ENCODE results near the gene FBRSL1. TPM values are rescaled to one million over a fixed set of nuclear protein-coding genes. Genes with fewer than 3 reads are reported as not detected.

The FBRSL1 gene
- total RNA-seq, 1 experiment from 2014 or later = 1.2 TPM

DNA sequence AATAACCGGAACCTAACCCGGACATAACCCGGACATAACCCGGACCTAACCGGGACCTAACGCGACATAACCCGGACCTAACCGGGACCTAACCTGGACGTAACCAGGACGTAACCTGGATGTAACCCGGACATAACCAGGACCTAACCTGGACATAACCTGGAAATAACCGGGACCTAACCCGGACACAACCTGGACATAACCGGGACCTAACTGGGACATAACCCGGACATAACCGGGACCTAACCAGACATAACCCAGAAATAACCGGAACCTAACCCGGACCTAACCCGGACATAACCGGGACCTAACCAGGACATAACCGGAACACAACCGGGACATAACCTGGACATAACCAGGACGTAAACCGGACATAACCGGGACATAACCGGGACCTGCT, 6.7 kb upstream of the FBRSL1 start:
- DNase-seq (ENCODE audit: low read depth) = no peak

DNA sequence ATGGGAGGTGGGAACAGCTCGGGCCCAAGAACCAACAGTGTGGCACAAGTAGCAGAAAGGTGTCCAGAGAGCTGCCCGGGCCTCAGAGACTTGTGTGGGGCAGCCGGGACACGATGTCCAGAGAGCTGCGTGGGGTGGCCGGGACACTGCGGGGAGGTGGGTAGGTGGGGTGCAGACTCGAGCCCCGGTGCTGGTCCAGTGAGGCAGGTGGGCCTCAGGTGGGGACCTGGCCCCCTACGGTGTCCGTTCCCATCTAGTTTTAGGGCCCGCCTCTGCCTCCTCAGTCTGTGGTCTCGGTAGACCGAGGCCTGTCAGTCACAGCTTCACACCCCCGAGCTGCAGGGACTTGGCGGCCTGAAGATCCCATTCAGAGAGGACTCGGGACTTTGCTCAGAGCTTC, 6.3 kb upstream of the FBRSL1 start:
- DNase-seq (ENCODE audit: low read depth) = no peak

DNA sequence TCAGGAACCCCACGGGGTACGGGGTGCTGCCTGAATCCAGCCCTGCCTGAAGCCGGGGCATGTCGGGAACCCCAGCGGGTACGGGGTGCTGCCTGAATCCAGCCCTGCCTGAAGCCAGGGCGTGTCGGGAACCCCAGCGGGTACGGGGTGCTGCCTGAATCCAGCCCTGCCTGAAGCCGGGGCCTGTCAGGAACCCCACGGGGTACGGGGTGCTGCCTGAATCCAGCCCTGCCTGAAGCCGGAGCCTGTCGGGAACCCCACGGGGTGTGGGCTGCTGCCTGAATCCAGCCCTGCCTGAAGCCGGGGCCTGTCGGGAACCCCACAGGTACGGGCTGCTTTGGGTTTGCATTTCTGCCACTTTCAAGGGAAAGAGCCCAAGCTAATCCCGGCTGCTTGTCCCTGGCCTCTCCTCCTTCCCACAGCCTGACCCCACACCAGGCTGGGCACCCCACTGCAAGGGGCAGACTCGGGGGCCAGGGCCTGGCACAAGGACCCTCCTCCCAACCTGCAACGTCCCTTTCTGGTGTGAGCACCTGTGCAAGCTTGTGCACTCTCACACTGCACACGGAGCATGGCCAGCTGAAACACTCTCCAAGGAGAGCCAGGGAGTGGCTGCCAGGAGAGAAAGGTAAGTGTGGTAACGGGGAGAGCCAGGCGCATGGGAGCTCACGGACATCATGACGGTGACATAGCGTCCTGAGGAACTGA, 5.6 kb upstream of the FBRSL1 start:
- no peak for DNase-seq (ENCODE audit: low read depth)

DNA sequence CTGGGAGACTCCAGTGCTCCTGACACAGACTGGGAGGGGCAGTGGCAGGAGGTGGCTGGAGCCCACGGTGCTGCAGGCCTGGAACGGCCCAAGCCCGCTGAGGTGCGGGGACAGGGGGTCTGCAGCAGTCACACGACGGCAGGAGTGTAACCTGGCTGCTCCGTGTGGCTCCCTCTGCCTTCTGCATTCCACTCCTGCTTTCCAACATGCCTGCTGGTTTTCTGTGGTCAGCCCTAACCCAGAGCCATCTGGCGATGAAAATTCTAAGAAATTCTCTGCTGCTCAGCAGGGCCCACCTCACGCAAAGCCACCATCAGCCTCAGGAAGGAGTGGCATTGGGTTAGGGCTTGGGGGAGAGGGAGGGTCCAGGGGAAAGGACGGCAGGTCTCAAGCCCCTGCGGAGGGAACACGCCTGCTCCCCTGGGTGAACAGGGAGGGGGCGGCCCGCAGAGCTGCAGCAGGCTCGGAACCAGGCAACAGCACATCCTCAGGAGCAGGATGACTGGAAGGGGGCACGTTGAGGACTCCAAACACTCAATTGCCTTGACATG, 5.0 kb upstream of the FBRSL1 start:
- DNase-seq (ENCODE audit: low read depth) = no peak

- no peak for DNase-seq (ENCODE audit: low read depth)
Measured at GRCh38 chr12:132485619-132486018, 4.3 kb upstream of the FBRSL1 start.

DNA sequence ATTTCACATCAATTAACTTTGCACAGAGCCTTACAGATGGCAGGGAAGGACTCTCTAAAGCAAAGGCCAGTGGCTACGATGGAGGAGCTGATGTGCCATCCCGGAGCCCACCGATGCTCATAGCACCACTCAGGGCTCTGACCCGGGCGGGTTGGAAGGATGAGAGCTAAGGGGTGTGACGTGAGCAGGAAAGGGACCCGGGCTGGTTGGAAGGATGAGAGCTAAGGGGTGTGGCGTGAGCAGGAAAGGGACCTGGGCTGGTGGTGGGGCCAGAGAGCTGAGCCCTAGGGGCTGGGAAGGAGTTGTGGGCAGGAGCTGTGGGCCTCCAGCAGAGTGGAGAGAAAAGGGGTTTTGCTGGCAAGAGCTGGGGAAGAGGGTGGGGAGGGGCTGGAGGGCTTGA, 3.8 kb upstream of the FBRSL1 start:
- no peak for DNase-seq (ENCODE audit: low read depth)

DNA sequence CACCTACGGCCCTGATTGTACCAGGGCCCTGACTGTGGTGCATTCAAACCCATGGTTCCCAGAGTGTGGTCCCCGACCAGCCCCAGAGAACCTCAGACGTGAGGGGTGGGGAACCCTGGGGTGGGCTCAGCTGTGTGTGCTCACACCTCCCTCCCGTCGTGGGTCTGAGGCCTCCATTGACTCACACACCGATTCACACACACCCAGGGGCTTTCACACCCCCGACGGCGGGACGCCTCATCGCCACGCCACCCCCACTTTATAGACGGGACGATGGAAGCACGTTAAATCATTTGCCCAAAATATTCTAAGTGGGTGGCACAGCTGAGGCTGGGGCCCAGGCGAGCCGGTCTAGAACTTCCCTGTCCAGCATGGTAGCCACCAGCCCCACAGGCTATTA, 3.4 kb upstream of the FBRSL1 start:
- DNase-seq (ENCODE audit: low read depth) = no peak

DNA sequence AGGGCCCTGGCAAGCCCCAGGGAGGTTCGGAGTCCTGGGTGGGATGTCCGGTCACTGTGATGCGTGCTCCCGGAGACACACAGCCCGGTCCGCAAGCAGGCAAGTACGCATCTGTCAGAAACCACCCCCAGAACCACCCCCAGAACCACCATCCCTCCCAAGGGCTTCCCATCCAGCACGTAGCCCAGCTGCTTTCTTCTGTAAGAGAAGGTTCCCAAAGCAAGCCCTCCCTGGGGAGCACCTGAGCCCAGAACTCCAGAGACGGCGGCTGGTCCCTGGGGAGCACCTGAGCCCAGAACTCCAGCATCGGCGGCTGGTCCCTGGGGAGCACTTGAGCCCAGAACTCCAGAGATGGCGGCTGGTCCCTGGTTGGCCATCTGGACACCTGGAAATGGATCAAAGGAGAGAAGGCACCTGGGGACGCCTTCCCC, 2.6 kb upstream of the FBRSL1 start:
- DNase-seq (ENCODE audit: low read depth) = no peak

DNA sequence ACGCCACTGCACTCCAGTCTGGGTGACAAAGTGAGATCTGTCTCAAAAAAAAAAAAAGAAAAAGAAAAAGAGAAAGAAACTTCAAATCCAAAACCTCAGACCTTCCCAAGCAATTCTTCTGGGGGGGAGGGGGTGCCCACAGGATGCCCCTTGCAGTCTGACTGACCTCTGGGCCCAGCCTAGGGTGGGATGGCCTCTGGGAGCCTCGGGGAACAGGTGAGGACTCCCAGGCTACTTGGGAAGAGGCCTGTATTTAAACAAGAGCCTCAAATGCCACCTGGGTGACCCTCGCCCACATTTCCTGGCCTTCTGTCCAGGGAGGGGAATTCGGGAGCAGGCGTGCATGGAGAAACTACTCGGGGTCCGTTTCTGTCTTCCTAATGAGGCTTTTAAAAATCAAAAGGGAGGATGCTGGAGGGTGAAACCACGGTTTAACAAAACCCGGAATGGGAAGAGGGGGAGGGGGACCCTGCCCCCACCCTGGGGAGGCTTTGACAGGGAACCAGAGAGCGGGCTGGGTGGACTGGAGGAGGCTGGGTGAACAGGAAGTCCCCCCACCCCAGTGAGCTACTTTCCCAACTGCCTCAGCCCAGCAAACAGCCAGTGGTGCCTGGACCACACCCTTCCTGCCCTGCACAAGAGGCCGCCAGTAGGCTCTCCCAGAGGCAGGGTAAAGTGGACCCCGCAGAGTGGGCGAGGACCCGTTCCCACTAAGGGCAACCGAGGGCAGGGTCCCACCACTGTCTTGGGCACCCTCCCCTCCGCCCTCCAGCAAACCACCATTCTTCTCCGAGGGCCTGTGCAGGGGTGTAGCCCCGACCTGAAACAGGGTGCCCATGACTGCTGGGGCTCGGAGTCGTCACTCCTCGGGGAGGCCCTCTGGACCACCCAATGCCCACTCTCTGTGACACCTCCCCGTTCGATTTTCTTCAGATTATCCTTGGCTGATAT, 1.5 kb upstream of the FBRSL1 start:
- no peak for DNase-seq (ENCODE audit: low read depth)

DNA sequence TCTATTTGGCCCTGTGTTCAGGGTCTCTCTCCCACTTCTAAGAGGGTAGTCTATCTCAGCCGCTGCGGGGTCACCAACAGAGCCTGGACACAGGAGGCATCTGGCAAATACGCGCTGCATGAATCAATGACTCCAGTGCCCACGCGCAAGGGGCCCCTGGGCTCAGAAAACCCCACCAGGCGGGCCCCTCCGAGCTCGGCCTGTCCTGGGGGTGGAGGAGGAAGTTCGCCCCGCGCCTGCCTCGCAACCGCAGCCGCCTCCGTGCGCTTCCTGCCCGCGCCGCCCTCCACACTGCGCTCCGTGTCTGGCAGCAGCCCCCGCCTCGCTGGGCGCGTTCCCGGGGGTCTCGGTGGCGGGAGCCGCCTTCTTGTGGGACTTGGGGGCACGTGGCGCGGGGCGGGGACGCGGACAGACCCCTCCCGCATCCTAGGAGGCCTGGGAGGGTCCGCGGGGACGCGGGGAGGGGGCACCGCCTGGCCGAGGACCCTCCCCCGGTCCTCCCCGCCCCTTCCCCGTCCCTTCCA, 811 bp upstream of the FBRSL1 start:
- no peak for DNase-seq (ENCODE audit: low read depth)

GRCh38 chr12:132490422-132491137, 629 bp downstream of the FBRSL1 start:
- DNase-seq (ENCODE audit: low read depth) = no peak

GRCh38 chr12:132491138-132491663, 1.2 kb downstream of the FBRSL1 start:
- no peak for DNase-seq (ENCODE audit: low read depth)

GRCh38 chr12:132491761-132492378, 1.9 kb downstream of the FBRSL1 start:
- no peak for DNase-seq (ENCODE audit: low read depth)

DNA sequence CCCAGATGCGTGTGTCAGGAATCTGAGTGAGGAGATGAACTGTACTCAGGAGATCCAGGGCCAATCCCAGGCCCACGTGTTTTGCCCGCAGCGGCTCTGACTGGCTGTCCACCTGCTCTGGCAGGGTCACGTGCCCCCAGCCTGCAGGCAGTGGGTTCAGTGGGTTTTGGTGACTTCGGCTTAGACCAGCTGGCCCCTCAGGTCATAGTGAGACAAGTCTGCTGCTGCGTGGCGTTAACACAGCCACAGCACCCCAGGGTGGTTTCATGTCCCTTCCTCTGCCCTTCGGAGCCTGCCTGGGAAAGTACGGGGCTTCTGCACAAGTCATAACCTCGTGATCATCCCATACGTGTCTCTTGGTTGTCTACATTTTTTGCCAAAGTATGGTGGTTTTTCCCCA, 2.6 kb downstream of the FBRSL1 start:
- DNase-seq (ENCODE audit: low read depth) = no peak

GRCh38 chr12:132492951-132493350, 3.0 kb downstream of the FBRSL1 start:
- no peak for DNase-seq (ENCODE audit: low read depth)

- DNase-seq (ENCODE audit: low read depth) = no peak
Measured at GRCh38 chr12:132493482-132494178, 3.7 kb downstream of the FBRSL1 start.

GRCh38 chr12:132494294-132495164, 4.6 kb downstream of the FBRSL1 start:
- no peak for DNase-seq (ENCODE audit: low read depth)

DNA sequence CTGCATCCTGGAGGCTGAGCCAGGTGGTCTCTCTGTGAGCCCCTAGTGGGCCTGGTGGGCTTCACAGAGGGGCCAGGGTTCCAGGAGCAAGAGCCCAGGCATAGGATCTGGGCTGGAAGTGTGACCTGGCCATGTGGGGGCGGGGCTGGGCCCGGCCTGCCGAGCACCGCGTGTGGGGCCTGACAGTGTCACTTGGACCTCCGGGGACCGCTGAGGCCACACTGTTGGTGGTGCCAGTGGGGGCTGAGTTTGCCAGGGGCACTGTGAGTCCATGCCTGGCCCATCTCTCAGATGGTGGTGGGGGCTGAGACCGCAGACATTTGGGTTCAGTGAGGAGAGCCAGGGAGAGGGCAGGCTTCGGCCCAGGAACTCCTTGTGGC, 5.2 kb downstream of the FBRSL1 start:
- no peak for DNase-seq (ENCODE audit: low read depth)

DNA sequence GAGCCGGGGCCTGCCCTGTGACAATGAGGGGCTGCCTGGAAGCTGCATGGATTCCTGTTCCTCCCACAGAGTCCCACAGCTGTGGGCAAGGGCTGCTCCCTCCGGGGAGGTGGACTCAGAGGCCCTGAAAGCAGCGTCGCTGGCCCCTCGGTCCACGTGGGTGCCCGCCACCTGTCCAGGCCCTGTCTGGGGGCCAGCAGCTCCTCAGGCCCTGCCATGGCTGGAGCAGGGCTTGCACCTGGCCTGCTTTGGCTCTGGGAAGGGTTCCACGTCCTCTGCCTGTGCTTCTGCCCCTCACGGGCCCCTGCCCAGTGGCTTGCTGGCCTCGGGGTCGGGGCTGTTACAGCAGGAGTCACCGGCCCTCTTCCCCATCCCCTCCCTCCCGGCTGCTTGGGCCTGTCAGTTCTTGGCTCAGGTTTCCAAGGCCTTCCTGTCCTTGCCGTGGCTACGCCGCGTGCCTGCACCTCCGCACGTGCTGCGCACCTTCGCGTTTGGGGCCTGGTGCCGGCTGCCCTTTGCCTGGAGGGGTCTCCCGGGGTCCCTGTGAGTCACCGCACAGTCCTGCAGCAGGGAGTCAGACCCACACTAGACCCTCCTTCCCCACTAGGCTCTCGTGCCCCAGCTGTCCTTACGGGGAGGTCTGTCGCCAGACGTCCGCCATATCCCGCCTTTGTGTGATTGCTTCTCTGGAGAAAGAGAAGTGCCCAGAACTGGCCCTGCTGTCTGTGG, 5.8 kb downstream of the FBRSL1 start:
- no peak for DNase-seq (ENCODE audit: low read depth)
